Astrocyte of the cerebellum (primary cell): ENCODE data around the gene PSTPIP2.

Source experiments
- DNase-seq: peaks from one replicate; pipeline ENCODE4 v3.0.0-alpha.2; 2011; ENCODE audit warnings: low read depth
- H3K4me3 ChIP-seq: 2 replicates; pipeline ENCODE4 v1.5.1; 2011; ENCODE audit warnings: mild to moderate bottlenecking, low read depth, low read length, moderate library complexity
- in situ Hi-C: cut with HindIII; loops from 2 replicates; pipeline ENCODE4 v1.10.0; 2017; ENCODE audit warnings: low sequenced_read_pairs
- TF ChIP-seq, protein P1 (sequence below): IDR thresholded peaks from 2 replicates; pipeline ENCODE4 v1.5.1; 2012; ENCODE audit warnings: low read length, low read depth, moderate library complexity, mild to moderate bottlenecking; ENCODE audit errors: missing control alignments

PSTPIP2 gene

GRCh38 chr18:46080156-46080555 is 8.1 kb upstream of the PSTPIP2 start:
- DNase-seq = no peak
- in situ Hi-C loops = no loop called here
- no peak overlapping the region for H3K4me3 ChIP-seq
- TF ChIP-seq, protein P1, sequence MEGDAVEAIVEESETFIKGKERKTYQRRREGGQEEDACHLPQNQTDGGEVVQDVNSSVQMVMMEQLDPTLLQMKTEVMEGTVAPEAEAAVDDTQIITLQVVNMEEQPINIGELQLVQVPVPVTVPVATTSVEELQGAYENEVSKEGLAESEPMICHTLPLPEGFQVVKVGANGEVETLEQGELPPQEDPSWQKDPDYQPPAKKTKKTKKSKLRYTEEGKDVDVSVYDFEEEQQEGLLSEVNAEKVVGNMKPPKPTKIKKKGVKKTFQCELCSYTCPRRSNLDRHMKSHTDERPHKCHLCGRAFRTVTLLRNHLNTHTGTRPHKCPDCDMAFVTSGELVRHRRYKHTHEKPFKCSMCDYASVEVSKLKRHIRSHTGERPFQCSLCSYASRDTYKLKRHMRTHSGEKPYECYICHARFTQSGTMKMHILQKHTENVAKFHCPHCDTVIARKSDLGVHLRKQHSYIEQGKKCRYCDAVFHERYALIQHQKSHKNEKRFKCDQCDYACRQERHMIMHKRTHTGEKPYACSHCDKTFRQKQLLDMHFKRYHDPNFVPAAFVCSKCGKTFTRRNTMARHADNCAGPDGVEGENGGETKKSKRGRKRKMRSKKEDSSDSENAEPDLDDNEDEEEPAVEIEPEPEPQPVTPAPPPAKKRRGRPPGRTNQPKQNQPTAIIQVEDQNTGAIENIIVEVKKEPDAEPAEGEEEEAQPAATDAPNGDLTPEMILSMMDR = no peak

GRCh38 chr18:46079336-46079735 is 7.3 kb upstream of the PSTPIP2 start:
- H3K4me3 ChIP-seq = no peak overlapping the region
- in situ Hi-C loops = no loop called here
- TF ChIP-seq, protein P1 = no peak
- no peak for DNase-seq

DNA sequence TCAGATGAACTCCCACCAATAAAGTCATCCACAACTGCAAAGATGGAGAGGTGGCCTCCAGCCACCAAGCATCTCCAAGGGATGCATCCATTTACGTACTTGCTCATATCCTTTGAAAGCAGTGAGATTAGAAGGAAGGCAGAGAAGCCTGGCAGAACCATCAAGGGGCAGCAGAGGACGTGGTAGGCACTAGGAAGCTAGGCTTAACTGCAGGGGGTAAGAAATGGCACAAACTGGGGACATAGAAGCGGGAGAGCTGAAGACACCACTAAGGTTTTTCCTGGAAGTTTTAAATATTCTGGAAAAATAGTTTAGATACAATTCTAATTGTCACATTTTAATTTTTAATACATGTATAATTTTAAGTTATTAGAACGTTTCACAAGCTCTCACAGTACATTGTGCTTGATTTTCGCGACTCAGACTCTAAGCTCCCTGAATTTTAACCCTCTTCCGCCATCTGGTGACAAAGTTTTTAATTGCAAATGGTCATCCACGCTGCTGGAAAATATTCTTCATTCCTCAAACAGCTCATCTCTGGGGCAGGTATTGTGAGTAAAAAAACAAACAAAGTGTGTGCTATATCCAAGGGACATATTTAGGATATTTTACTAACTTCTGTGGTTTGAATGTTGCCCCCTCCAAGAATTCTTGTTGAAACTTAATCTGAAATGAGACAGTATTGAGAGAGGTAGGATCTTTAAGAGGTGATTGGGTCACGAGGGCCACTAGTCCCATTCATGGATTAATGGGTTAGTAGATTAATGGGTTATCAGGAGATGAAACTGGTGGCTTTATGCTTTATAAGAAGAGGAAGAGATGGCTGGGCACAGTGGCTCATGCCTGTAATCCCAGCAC is 1.6 kb upstream of the PSTPIP2 start:
- peak; percentile 51 for DNase-seq
- in situ Hi-C loops = no loop called here
- TF ChIP-seq, protein P1 = peak; percentile 57
- no peak overlapping the region for H3K4me3 ChIP-seq

GRCh38 chr18:46072959-46073358 is 899 bp upstream of the PSTPIP2 start:
- H3K4me3 ChIP-seq = no peak overlapping the region
- TF ChIP-seq, protein P1 = no peak
- DNase-seq = no peak
- in situ Hi-C loops = no loop called here

DNA sequence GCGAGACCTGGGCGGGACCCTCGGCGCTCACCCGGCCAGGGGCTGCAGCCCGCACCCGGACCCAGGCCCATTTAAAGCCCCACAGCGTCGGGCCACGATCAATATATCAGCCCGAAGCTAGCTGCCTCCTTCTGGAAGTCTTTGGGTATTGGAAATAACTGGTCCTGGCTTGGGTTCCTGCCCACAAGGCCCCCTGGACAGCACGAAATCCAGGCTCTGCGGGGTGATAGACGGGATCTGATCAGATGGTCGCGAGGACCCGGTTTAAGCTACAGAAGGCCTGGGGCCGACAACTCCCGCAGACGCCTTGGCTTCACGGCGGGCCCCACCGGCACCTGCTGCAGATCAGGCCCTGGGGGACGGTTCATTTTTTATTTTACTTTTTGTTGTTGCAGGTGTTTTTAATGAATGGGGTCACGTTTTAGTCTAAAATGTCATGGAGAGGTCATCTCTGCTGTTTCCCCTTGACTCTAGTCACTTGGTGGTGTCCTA is 362 bp upstream of the PSTPIP2 start:
- H3K4me3 ChIP-seq = peak overlapping the region; percentile 52
- TF ChIP-seq, protein P1 = no peak
- in situ Hi-C loops = no loop called here
- no peak for DNase-seq

GRCh38 chr18:46070815-46071652 is 1.0 kb downstream of the PSTPIP2 start:
- H3K4me3 ChIP-seq = peak overlapping the region; percentile 52
- TF ChIP-seq, protein P1 = no peak
- in situ Hi-C loops = no loop called here
- DNase-seq = no peak
